Activated CD4-positive, alpha-beta T cell treated with anti-CD3 and anti-CD28 coated beads, Interleukin-2, amount 10 ng/mL, durations not matched to agents 24 days and 14 days (primary cell): ENCODE data around the gene CFC1B. TPM values are rescaled to one million over a fixed set of nuclear protein-coding genes. Genes with fewer than 3 reads are reported as not detected.
"Not testable (repeated sequence)": the region's sequence is repeated elsewhere in the genome, so short reads cannot be mapped to it uniquely, and the experiment has no call there.

Experiments used
- DNase-seq: peaks from one replicate; pipeline ENCODE4 v3.0.0; 2022
- H3K27ac Mint-ChIP-seq: one replicate; pipeline ENCODE4 v1.8.0; 2022; ENCODE audit warnings: mild to moderate bottlenecking, mixed read lengths
- H3K27me3 Mint-ChIP-seq: one replicate; pipeline ENCODE4 v1.8.0; 2022; ENCODE audit warnings: mixed read lengths
- H3K36me3 Mint-ChIP-seq: one replicate; pipeline ENCODE4 v1.8.0; 2022; ENCODE audit warnings: low read depth, mild to moderate bottlenecking, mixed read lengths
- H3K4me1 Mint-ChIP-seq: one replicate; pipeline ENCODE4 v1.8.0; 2021; ENCODE audit warnings: mixed read lengths
- H3K4me3 Mint-ChIP-seq: one replicate; pipeline ENCODE4 v1.8.0; 2022; ENCODE audit warnings: mild to moderate bottlenecking, moderate library complexity, mixed read lengths
- H3K9me3 Mint-ChIP-seq: one replicate; pipeline ENCODE4 v1.8.0; 2021; ENCODE audit warnings: mixed read lengths
- intact Hi-C: fragments of 100-400 bp; cut with micrococcal nuclease; formaldehyde crosslinking; loops from one replicate; pipeline ENCODE4 v1.15.1; 2023
- total RNA-seq: library from RNA; stranded (reverse); gene quantifications from 2 replicates; pipeline ENCODE4 v1.2.3, GENCODE V29; 2022

The CFC1B gene
- not detected in 2 replicates for total RNA-seq

DNA sequence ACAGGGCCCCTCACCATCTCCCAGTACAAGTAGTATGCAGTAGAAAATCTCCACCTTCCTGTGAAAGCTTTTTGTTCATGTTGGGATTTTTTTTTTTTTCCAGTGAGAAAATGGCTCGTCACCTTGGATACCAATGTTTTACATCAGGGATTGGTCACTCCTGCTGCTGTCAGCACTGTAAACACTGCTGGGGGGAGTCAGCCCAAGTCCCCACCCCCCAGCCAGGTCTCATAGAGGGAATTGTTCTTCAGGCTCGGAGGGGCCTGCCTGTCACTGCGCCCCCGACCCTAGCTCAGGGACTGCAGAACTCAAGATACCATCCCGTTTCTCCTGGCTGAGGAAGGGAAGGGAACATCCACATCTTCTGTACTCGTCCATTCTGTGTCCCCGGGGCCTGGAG, at the start of gene CFC1B:
TSS of gene CFC1B (plus strand) at position 231 of the 400 bp plus-strand sequence. CDS start 263 bp downstream, outside the sequence.
- H3K27me3 Mint-ChIP-seq, H3K4me1 Mint-ChIP-seq, H3K27ac Mint-ChIP-seq, intact Hi-C loops, H3K4me3 Mint-ChIP-seq, DNase-seq, H3K36me3 Mint-ChIP-seq, H3K9me3 Mint-ChIP-seq: not testable (repeated sequence)

DNA sequence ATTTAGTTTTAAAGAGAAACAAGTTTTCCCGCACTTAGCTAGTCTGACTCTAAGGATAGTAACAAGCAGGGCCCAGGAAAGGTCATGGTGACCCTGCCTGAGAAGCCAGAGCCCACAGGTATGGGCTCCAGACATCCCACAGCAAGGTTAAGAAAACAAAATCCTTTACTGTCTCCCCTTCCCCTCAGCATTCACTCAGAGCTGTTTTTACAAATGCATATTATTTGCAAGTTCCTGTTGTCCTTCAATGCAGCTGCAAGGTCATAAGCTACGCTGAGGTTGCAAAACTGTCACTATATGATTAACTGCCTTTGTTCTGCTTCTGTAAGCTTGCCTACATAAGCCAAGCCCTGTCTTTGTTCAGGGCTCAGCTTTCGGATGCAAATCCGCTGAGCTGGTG, 29.9 kb upstream of the CFC1B start:
- H3K4me3 Mint-ChIP-seq, H3K9me3 Mint-ChIP-seq, H3K4me1 Mint-ChIP-seq, H3K27me3 Mint-ChIP-seq, intact Hi-C loops, H3K36me3 Mint-ChIP-seq, DNase-seq, H3K27ac Mint-ChIP-seq: not testable (repeated sequence)

DNA sequence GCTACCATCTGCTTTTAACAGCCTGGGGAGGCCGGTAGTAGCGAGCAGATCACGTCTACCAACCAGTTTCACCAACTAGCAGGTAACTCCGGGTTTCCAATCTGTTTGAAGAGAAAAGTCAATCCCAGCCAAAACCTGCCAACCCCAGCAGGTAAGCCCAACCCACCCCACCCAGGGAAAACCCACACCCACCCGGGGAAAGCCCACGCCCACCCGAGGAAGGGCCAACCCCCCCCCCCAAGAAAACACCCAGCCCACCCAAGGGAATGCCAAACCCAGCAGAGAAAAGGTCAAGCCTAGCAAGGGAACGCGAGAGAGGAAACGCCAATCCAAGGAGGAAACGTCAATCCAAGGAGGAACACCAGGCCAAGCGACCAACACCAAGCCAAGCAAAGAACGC, 11.8 kb upstream of the CFC1B start, which contains the start of gene POTEI:
TSS of gene POTEI (minus strand) at position 101 of the 400 bp plus-strand sequence. CDS start at position 8, 93 bp downstream.
- H3K27ac Mint-ChIP-seq, DNase-seq, intact Hi-C loops, H3K27me3 Mint-ChIP-seq, H3K4me3 Mint-ChIP-seq, H3K36me3 Mint-ChIP-seq, H3K9me3 Mint-ChIP-seq, H3K4me1 Mint-ChIP-seq: not testable (repeated sequence)

DNA sequence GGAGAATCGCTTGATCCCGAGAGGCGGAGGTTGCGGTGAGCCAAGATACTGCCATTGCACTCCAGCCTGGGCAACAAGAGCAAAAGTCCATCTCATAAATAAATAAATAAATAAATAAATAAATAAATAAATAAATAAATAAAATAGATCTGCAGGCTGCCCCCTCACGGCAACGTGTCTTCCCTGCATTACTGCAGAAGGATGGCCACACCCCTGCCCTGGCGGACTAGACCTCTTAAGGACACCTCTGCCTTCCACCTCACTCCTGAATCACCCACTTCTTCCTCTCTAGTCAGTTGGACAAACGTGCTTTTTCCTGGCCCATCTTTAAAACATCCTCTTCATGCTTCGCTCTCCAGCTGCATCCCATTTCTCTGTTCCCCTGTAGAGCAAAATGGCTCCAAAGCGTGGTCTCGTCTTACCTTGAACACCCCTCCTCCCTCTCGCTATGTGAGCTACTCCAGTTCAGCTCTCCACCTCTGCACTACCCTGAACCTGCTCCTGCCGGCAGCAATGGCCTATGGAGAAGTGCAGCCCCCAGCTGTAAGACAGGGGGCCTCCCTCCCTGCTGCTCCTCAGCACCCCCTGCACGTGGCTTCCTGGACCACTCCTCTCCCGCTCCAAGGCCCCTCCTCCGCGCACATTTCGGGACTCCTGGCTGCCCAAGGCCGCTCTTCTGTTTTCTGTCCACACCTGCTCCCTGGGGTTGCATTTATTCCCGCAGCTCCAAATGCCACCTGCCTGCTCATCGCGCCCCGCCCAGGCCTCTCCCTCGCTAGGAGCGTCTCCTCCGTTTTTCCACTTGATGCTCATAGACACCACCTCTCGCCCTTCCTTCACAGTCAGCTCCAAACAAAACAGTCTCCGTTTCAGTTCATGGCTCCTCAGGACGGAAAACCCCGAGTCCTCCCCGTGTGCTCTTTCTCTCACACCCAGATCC, 9.9 kb upstream of the CFC1B start:
- H3K36me3 Mint-ChIP-seq, H3K27me3 Mint-ChIP-seq, H3K27ac Mint-ChIP-seq, intact Hi-C loops, H3K4me1 Mint-ChIP-seq, DNase-seq, H3K9me3 Mint-ChIP-seq, H3K4me3 Mint-ChIP-seq: not testable (repeated sequence)

DNA sequence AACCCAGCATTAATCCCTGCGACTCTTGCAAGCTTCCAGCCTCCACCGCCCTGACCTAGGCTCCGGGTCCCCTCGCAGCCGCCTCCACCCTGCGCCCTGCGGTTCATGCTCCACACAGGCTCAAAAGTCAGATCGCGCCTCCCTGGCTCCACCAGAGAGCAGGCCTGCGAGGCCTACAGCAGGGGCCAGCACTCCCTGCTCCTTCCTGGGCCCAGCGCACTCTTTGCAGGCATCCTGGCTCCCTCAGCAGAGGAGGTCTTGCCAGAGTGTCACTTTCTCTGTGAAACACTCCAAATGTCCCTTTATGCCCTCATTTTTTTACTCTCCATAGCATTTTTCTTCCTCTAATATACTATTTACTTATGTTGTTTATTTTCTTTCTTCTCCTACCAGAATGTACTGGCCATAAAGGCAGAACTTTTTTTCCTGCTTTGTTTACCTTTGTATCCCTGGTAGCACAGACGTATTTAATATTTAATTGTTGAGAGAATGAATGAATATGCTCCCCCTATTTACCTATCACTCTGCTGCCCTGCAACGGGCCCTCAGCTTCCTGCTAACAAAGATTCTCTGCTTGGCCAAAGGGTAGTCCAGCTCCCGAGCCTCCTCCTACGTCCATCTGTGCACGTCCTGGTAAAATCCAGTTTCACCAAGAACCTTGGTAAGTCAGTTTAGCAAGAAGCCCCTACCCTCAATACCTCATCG, 9.1 kb upstream of the CFC1B start:
- DNase-seq, H3K36me3 Mint-ChIP-seq, H3K4me3 Mint-ChIP-seq, H3K27me3 Mint-ChIP-seq, H3K9me3 Mint-ChIP-seq, H3K4me1 Mint-ChIP-seq, intact Hi-C loops, H3K27ac Mint-ChIP-seq: not testable (repeated sequence)

DNA sequence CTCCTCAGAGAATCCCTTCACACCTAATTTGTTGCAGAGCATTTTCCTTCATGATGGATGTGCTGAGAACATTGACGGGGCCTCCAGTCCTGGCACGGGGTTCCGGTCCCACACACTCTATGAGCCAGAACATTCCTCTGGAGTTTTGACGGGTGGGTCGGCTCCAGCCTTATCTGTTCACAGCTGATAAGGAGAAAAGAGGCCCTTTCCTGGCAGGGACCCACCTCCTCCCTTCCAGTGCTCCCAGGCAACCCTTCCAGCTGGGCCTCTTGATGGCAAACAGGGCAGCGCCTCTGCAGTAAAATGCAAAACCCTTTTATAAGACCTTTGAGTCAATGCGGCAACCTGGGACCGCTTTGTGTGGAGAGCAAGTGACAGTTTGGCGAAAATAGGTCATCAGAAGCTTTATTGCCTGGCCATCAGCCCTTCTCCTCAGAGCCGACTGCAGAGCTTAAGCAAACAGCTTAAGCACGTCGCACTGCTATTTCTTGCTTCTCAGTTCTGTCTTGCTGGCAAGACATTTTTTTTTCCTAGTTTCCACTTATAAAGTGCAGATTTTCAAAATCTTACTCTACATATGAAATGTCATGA, 2.4 kb upstream of the CFC1B start:
- H3K4me1 Mint-ChIP-seq, H3K27me3 Mint-ChIP-seq, intact Hi-C loops, DNase-seq, H3K9me3 Mint-ChIP-seq, H3K4me3 Mint-ChIP-seq, H3K36me3 Mint-ChIP-seq, H3K27ac Mint-ChIP-seq: not testable (repeated sequence)

DNA sequence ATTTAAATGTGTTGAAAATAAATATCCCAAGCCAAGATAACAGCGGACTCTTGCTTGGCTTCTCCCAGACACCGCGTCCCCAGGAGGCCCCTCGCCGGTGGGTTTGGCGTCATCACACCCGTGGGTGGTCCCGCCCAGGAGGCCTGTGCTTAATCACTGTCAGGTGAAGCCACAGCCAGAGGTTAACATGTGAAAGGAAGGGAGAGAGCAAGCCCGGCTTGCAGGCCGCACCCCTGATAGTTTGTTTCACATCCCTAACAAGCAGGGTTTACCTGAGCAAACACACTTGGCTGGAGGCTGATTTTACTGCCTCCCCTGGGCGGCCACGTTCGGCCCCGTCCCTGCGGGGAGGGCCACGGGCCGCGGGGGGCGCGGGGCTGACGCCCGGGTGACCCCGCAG, 1.4 kb downstream of the CFC1B start:
- H3K27me3 Mint-ChIP-seq, H3K4me3 Mint-ChIP-seq, H3K9me3 Mint-ChIP-seq, H3K36me3 Mint-ChIP-seq, H3K4me1 Mint-ChIP-seq, H3K27ac Mint-ChIP-seq, intact Hi-C loops, DNase-seq: not testable (repeated sequence)

DNA sequence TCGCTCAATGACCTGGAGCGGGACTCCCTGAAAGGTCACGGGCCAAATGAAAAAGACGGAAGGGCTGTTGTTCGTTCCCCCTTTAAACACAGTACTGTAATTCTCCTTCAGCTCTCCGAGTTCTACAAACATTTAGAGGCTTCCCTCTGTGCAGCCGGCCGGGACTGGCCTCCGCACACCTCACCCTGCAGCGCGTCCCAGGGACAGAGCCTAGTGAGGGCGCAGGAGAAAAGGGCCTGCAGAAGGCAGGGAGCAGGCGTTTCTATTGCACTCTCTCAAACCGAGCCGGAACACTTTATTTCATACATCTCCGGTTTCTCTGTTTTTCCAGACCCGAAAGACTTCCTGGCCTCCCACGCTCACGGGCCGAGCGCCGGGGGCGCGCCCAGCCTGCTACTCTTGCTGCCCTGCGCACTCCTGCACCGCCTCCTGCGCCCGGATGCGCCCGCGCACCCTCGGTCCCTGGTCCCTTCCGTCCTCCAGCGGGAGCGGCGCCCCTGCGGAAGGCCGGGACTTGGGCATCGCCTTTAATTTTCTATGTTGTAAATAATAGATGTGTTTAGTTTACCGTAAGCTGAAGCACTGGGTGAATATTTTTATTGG, 6.4 kb downstream of the CFC1B start:
- intact Hi-C loops, H3K36me3 Mint-ChIP-seq, H3K4me3 Mint-ChIP-seq, H3K4me1 Mint-ChIP-seq, H3K27ac Mint-ChIP-seq, H3K27me3 Mint-ChIP-seq, DNase-seq, H3K9me3 Mint-ChIP-seq: not testable (repeated sequence)

DNA sequence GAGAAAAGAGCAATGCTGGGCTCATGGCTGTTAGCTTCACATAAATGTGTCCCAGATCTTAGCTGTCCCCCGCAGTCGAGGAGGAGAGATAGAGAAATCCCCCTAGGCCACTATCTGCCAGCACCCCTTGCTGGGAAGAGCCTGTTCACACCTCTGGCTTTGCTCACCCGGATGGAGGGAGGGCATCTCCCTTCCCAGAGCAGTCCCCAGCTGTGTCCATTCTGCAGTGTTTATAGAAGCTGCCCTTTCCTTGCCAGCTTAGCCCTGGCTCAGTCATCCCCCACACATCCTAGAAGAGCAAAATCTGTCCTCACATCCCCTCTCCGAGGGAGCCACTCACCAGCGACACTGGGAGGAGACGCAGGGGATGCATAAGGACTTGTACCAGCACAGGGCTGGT, 8.5 kb downstream of the CFC1B start:
- not testable (repeated sequence) for H3K9me3 Mint-ChIP-seq

DNA sequence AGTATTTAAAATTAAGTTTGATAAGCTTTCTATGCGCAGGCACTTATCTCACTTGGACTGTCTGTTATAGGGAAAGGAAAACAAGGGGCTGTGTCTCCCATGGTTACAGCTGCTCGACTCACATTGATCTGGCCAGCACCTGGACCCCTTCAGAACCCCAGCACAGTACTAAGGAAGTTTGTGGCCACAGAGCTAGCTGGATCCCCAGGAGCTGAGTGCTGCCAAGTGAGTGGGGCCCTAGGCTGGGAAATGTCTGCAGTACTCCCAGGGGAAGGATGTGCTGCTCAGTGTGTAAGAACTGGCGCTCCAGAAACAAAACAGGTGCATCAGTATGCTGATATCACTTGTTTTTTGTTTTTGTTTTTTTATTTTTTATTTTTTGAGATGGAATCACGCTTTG, 9.2 kb downstream of the CFC1B start:
- DNase-seq: not testable (repeated sequence)

More for the DNA sequence above, 8.5 kb downstream of the CFC1B start:
- H3K4me3 Mint-ChIP-seq, H3K27ac Mint-ChIP-seq, DNase-seq, H3K27me3 Mint-ChIP-seq, intact Hi-C loops, H3K4me1 Mint-ChIP-seq, H3K36me3 Mint-ChIP-seq: not testable (repeated sequence)

DNA sequence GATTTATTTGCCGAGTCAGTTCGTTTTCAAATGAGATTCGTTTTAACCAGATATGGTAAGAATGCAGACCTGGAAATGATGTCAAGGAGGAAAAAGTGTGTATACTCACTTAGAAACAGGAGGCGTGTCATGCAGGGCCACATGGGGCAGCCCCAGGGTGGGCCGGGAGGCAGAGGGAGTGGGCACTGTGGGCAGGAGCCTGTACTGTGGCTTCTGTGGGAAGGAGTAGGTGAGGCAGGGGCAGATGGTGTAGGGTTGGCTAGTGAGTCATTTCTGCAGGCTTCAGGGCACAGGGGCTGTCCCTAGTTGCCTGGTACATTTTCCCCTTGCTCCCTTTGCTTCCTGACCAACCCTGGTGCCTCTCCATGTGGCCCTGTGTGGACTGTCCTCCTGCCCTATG, 10.2 kb downstream of the CFC1B start:
- intact Hi-C loops, H3K27me3 Mint-ChIP-seq: not testable (repeated sequence)

More for the DNA sequence above, 9.2 kb downstream of the CFC1B start:
- H3K4me1 Mint-ChIP-seq, H3K4me3 Mint-ChIP-seq, intact Hi-C loops, H3K27ac Mint-ChIP-seq, H3K36me3 Mint-ChIP-seq, H3K9me3 Mint-ChIP-seq, H3K27me3 Mint-ChIP-seq: not testable (repeated sequence)

DNA sequence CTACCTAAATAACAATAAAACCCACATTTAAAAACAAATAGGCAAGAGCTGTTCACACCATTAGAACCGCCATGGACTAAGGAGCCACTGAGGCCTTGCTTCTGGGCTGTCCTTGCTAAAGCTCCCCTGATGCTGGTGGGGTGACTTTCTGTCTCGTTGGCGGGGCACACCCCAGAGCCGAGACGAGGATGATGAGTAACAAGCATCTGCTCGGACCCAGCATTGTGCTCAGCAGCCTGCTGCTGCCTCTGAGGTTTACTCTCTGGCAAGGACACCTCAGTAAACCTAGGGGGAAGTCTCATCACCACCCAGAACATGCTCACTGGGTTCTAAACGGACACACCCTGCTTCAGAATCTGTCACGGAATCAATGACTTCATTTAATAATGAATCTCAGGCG, 10.7 kb downstream of the CFC1B start:
- H3K9me3 Mint-ChIP-seq, H3K27me3 Mint-ChIP-seq, intact Hi-C loops, H3K27ac Mint-ChIP-seq, H3K4me1 Mint-ChIP-seq, H3K36me3 Mint-ChIP-seq, H3K4me3 Mint-ChIP-seq, DNase-seq: not testable (repeated sequence)

More for the DNA sequence above, 10.2 kb downstream of the CFC1B start:
- H3K4me1 Mint-ChIP-seq, DNase-seq, H3K27ac Mint-ChIP-seq, H3K36me3 Mint-ChIP-seq, H3K9me3 Mint-ChIP-seq, H3K4me3 Mint-ChIP-seq: not testable (repeated sequence)

DNA sequence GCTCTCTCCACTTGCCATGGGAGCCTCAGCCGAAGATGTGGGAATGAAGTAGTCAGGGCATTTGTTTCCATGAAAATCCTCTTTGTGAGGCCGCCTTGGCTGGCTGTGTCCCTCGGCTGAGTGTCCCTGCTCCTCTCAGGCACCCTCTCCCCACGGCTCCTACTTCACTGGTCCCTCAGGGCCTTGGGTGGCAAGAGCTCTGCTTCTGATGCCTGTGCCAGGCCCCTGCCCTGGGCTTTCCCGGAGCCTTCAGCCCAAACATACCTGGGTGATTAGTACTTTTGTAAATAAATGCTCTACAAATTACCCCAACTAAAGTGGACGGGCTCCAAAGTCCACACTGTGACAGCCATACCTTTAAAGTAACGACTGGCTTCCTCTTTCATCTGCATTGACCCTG, 15.6 kb downstream of the CFC1B start:
- H3K36me3 Mint-ChIP-seq, intact Hi-C loops, H3K4me1 Mint-ChIP-seq, DNase-seq, H3K27ac Mint-ChIP-seq, H3K9me3 Mint-ChIP-seq, H3K27me3 Mint-ChIP-seq, H3K4me3 Mint-ChIP-seq: not testable (repeated sequence)

DNA sequence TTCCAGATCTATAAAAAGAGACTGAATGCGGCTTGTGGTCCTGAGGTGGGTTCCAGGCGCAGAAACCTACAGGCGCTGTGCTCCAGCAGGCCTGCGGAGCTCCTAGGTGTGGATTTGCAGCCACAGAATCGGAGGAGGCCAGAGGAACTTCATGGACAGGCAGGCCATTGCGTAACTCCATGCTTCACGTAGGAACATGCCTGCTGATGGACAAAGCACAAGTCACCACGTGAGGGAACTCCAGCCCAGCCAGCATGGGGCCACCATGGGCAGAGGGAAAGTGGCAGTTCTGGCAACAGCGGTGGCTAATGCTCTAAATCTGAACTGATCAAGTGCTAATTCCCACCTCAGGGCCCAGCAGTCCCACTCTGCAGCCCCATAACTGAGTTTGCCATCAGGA, 17.2 kb downstream of the CFC1B start:
- not testable (repeated sequence) for H3K36me3 Mint-ChIP-seq, H3K4me1 Mint-ChIP-seq

More for the DNA sequence above, 17.2 kb downstream of the CFC1B start:
- H3K27ac Mint-ChIP-seq, DNase-seq, H3K4me3 Mint-ChIP-seq, intact Hi-C loops, H3K27me3 Mint-ChIP-seq, H3K9me3 Mint-ChIP-seq: not testable (repeated sequence)
